HG03575 (cell line): ENCODE measurements around the gene NCCRP1.

ENCODE experiments used
- ATAC-seq: cut with Tn5 transposase; IDR thresholded peaks from one replicate; pipeline ENCODE4 v1.9.1; 2021; ENCODE audit not compliant: unreplicated experiment, insufficient number of reproducible peaks, low FRiP score; ENCODE audit errors: extremely low read depth

The NCCRP1 gene

GRCh38 chr19:39162441-39163043, 34.2 kb upstream of the NCCRP1 start:
- ATAC-seq: no peak

- ATAC-seq: no peak
Observed at GRCh38 chr19:39163621-39164020, 33.1 kb upstream of the NCCRP1 start.

- no peak for ATAC-seq
Observed at GRCh38 chr19:39164289-39164688, 32.5 kb upstream of the NCCRP1 start.

- no peak for ATAC-seq
Observed at GRCh38 chr19:39165857-39166256, 30.9 kb upstream of the NCCRP1 start.

GRCh38 chr19:39166571-39167391, 30.0 kb upstream of the NCCRP1 start:
- ATAC-seq: no peak

- ATAC-seq: no peak
Observed at GRCh38 chr19:39167461-39168257, 29.1 kb upstream of the NCCRP1 start.

GRCh38 chr19:39168258-39169142, 28.3 kb upstream of the NCCRP1 start:
- no peak for ATAC-seq

GRCh38 chr19:39169143-39169810, 27.5 kb upstream of the NCCRP1 start:
- no peak for ATAC-seq

GRCh38 chr19:39170386-39171231, 26.2 kb upstream of the NCCRP1 start:
- no peak for ATAC-seq

- no peak for ATAC-seq
Observed at GRCh38 chr19:39171479-39172465, 25.0 kb upstream of the NCCRP1 start.

GRCh38 chr19:39172700-39173501, 23.9 kb upstream of the NCCRP1 start:
- ATAC-seq: no peak

- ATAC-seq: no peak
Observed at GRCh38 chr19:39173502-39173991, 23.2 kb upstream of the NCCRP1 start.

GRCh38 chr19:39174142-39174541, 22.6 kb upstream of the NCCRP1 start:
- ATAC-seq: no peak

- no peak for ATAC-seq
Observed at GRCh38 chr19:39174558-39175544, 21.9 kb upstream of the NCCRP1 start.
